ENCODE results near the gene PARD3.

PARD3 gene

DNA sequence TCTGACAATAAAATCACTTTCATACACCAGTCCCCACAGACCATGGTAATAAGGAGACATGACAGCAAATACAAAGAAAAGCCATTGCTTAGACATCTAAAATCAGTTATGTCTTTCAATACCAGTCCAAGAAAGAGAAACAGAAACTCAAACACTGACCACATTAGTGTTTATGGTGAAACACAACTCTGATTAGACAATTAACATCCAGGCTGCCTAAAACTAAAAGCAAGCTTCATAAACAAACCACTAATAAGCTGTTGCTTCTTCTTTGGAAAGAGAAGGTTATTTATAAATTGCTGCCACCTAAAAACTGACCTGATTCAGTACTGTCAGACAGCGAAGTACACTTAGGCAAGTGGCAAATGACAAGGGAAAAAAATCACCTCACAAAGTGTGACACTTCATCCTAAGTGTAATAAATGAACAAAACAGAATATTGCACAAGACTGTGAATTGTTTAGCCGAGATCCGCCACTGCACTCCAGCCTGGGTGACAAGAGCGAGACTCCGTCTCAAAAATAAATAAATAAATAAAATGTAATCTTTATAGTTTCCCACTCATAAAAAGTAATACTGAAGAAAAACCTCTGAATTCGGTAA lies 277.4 kb downstream of the PARD3 start:
- no peak for DNase-seq (ENCODE audit: low spot score)

DNA sequence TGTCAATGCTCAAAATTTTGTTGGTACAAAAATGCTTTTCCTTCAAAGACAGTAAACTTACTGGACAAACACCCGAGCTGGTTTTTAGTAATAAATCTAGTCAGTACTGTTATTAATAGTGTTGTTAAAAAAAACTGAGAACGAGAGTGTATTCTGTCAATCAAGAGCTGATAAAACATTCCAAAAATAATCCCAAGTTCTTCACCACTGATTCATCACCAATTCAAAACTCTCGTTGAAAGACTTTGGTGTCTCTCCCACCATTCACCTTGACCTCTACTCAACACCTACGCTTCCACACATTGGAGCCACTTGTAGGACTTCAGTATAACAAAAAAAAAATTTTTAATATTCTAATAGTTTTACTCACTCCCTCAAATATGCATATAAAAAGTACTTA lies 279.2 kb downstream of the PARD3 start:
- no peak for DNase-seq (ENCODE audit: low spot score)

DNA sequence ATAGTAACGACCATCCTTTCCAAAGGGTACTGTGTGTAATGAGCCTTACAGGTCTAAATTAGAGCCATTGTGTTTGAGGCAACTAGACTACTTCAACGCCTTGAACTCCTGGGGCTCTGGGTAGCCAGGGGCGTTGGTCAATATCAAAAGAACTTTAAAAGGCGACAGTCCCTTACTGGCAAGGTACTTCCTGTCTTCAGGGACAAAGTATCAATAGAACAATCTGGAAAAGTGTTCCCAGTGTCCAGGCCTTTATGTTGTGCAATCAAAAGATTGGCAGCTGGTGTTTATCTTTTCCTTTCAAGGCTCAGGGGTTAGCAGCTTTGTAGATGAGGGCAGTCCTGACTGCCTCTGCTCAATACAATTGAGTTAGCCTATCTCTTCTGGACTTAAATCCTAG lies 284.3 kb downstream of the PARD3 start:
- no peak for DNase-seq (ENCODE audit: low spot score)

- DNase-seq (ENCODE audit: low spot score), result no peak
Measured at GRCh38 chr10:34528320-34528719, 286.8 kb downstream of the PARD3 start.

DNA sequence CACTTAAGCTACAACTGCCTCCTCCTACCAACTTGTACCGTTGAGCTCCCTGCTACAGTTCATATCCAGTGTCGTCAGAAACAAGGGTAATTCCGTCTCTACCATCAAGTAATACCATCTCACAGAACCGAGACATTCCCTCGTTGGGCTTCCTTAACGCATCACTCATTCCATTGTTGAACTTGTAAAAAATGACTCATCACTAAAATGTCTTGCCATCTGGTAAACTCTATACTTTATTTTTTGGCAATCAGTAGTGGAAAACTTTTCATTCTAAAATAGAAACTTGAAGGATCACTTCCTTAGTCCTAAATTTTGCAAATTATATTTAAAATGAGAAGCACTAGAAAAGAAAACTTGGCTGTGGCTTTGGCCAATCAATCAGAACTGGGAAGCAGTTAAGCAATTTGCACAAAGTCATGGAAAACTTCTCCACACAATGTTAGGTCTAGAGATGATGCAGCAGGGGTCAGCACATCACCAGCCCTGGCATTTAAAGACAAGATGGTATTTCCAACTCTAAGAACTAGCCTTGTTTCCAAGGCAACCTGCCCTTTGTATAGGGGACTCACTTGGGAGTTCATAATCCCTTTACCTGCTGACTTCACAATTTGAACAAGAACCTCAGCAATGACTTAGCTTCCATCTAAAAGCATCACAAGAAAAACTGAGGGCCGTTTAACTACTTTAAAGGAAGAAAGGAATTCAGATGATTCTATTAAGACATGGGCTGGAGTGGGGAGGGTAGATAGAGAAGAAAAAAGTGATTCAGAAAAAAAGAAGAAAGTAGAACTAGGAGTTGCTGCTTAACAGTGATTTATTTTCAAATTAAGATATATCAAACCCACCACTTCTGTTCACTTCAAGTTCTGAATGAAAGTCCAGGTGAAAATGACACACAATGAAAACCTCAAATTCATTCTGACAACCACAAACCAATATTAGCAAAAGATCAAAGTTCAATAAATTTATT lies 288.1 kb downstream of the PARD3 start:
- DNase-seq (ENCODE audit: low spot score), result no peak

DNA sequence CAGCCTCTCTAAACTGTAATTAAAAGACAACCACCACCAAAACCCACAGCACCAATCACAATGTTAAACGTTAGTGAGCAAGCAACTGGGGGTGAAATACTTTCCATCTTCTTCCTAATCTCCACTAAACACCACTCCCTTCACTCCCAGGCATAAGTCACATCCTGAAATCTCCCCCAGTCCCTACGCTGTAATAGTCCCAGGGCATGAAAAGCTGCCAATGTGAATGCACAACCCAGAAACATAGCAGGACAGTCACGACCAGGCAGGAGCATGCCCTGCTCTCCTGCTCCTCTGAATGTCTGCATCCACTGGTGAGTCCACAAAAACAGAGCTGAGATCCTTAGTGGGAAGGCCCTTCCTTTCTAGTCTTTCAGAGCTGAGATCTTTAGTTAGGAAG lies 288.9 kb downstream of the PARD3 start:
- no peak for DNase-seq (ENCODE audit: low spot score)

DNA sequence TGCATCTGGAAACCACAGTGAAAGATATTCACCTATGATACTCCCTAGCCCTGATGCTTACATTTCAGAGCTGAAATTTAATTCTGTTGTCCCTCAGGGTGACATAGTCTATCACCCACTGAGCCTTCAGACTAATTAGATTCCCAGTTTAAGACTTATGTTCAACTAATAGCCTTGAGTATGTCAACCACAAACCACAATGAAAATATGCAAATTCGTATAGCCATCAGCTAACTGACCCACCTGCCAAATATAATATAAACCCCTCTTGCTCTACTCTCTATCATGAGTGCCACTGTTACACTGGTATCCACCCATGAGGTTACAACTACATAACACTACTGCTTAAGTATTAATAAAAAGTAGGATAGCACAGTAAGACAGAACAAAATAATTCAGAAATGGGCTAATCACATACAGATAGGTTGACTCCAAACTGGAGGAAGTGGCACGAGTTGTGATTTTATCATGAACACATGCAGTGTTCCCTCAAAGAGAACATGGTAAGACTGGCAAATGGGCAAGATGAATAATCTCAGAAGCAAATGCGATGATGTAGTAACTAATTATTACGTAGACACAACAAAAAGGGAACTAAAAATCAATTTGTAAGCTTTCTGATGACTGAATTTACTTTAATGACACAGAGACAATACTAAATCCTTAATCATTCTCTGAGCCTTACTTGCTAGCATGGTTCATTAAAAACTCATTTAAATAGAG lies 290.6 kb downstream of the PARD3 start:
- no peak for DNase-seq (ENCODE audit: low spot score)

GRCh38 chr10:34523017-34523767 lies 291.9 kb downstream of the PARD3 start:
- DNase-seq (ENCODE audit: low spot score), result no peak

DNA sequence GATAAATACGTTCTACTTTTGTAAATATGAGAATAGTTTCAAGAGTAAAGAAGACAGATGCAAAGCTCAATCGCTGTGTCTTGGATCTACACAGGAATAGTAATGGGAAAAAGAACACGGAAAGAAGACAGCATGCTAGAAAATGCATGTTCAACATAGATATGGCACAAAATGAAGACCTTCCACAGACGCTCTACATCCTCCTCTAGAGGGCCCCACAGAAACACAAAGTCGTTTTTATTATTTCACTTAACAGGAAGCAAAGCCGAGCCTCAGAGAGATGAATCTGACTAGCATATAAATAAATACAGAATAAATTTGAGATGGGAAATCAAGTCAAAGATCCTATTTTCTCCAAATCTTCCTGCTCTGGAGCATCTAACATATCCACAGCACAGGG lies 292.6 kb downstream of the PARD3 start:
- DNase-seq (ENCODE audit: low spot score), result no peak

GRCh38 chr10:34520510-34520909 lies 294.6 kb downstream of the PARD3 start:
- DNase-seq (ENCODE audit: low spot score), result no peak

DNA sequence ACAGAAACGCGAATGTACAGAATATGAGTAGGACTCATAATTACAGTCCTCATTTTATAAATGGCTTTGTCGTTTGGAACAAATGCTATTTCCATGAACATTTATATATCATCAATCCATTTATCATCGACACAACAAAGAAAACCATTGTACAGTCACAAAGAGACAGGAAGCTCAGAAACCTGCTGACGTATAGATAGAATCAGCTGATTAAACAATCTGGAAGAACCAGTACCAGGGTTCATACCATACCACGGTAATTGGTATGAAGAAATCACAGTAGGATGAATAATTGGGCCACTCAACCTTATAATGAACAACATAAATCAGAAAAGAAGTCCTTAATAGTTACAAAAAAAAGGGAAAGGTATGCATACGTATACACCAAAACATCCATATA lies 295.0 kb downstream of the PARD3 start:
- DNase-seq (ENCODE audit: low spot score), result no peak

DNA sequence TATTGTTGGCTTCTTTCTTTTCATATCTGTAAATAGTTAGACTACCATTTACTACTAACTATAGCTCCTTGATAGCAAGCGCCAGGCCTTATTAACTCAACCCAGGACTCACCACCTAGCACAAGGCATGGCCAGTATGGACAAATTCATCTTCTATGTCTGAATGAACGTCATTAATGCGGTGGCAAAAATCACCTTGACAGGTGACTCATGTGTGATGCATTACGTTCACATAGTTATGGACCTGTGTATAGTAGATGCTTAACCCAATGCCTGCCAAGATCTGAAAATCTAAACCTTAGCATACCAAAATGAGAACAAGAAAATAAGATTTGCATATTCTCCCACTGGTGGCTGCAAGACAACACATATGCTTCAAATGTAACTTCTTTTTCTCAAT lies 300.8 kb downstream of the PARD3 start:
- no peak for DNase-seq (ENCODE audit: low spot score)

DNA sequence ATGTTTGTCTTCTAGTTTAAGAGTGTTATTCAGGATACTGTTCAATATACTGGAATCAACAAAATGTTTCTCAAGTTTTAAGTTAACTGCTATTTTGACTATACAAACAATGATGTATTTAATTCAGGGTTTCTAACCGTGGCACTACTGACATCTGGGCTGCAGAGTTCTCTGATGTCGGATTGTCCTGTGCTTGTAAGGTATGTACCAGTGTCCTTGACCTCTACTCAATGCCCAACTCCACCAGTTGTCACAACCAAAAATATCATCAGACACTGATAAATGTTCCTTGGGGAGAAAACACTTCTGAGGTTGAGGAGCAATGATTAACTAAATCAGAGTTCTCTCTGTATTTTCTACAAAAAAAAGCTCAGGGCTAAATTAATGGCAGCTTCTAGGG lies 301.5 kb downstream of the PARD3 start:
- DNase-seq (ENCODE audit: low spot score), result no peak

GRCh38 chr10:34507217-34507616 lies 307.9 kb downstream of the PARD3 start:
- no peak for DNase-seq (ENCODE audit: low spot score)

GRCh38 chr10:34506786-34507185 lies 308.3 kb downstream of the PARD3 start:
- no peak for DNase-seq (ENCODE audit: low spot score)

DNA sequence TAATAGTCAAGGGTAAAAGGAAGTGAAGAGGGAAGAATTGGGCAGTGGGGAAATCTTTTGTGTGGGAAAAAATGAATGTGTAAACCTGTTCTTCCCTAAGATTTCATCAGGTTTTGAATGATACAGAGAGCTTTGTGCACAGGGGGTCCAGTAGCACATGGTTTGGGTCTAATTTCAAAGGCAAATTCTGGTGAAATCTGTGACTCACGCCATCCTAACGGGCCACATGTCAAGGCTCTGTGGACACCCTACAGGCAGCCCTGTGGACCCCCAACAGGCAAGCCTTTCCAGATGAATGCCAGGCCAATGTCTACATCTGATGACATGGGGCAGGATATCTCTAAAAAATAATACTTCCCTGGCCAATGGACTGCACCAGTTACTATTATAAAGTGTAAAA lies 309.8 kb downstream of the PARD3 start:
- DNase-seq (ENCODE audit: low spot score), result no peak

- DNase-seq (ENCODE audit: low spot score), result no peak
Measured at GRCh38 chr10:34504534-34504933, 310.6 kb downstream of the PARD3 start.

DNA sequence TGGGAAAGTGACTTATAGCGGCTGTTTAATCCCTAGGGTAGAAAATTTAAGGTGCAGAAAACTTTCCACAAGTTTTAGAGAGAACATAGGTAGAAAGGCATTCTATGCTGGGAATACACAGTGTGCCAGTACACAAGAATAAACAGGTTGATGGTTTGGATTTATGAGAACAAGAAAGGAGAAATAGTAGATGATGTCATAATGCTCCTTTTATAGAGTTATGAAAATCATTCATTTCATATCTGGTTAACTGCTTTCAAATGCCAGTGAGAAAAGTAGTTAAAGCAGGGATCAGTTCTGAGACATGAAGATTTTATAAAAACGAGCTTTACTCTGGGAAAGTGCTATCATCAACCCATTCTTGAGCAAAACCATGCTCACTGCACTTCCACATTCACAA lies 311.4 kb downstream of the PARD3 start:
- no peak for DNase-seq (ENCODE audit: low spot score)

- DNase-seq (ENCODE audit: low spot score), result no peak
Measured at GRCh38 chr10:34499612-34500279, 315.4 kb downstream of the PARD3 start.

GRCh38 chr10:34498821-34499220 lies 316.3 kb downstream of the PARD3 start:
- DNase-seq (ENCODE audit: low spot score), result no peak

GRCh38 chr10:34495938-34496337 lies 319.2 kb downstream of the PARD3 start:
- no peak for DNase-seq (ENCODE audit: low spot score)

GRCh38 chr10:34494012-34494411 lies 321.1 kb downstream of the PARD3 start:
- no peak for DNase-seq (ENCODE audit: low spot score)
